ENCODE measurements around the gene PGP. TPM values are rescaled to one million over a fixed set of nuclear protein-coding genes. Genes with fewer than 3 reads are reported as not detected.

Gene PGP
- polyA plus RNA-seq, 1 donor (not counting 4 experiments of a cell fraction or from before 2014, with no cell fraction given), result 10.3 TPM

DNA sequence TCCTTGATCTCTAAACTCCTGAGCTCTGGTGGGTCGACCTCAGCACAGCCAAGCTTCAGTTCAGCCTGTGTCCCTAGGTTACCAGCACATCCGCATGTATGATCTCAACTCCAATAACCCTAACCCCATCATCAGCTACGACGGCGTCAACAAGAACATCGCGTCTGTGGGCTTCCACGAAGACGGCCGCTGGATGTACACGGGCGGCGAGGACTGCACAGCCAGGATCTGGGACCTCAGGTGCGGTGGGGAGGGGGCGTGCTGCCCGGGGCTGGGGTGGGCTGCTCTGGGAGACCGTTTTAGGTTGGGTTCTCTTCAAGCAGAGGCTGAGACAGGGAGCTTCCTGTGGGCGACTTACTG lies 8.2 kb downstream of the PGP start:
- H3K9ac ChIP-seq (ENCODE audit: control insufficient read depth, extremely low read depth, insufficient read depth, low read length), result peak overlapping the region; percentile 93

DNA sequence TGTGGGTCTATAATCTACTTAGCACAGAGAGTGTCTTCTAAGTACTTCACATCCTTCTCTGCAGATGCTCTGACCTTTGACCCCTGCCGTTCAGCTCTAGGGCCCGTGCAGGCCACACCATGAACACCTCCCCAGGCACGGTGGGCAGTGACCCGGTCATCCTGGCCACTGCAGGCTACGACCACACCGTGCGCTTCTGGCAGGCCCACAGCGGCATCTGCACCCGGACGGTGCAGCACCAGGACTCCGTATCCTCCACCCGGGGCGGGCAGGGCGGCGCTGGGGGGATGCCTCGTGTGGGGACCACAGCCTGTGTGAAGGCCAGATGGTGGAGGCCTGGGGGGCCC lies 8.7 kb downstream of the PGP start:
- H3K9me1 ChIP-seq (ENCODE audit: control insufficient read depth, extremely low read depth, insufficient read depth, low read length), result no peaks in the 10 kb centered on the region
- DNase-seq (ENCODE audit: low read depth, low spot score) (no peak), FAIRE-seq (no peak)
- peak overlapping the region; percentile 93 for H3K9ac ChIP-seq (ENCODE audit: control insufficient read depth, extremely low read depth, insufficient read depth, low read length)
- dilution Hi-C loops (cut with MboI; ENCODE audit: extremely low pct_ligation_motif_present, low sequenced_read_pairs), result no loop called here
- H3K79me2 ChIP-seq (ENCODE audit: control insufficient read depth, insufficient read depth, low read length), result peaks cover 7% of the 10 kb centered on the region
- H4K20me1 ChIP-seq (ENCODE audit: control insufficient read depth, extremely low read depth, insufficient read depth, low read length), result no peaks in the 10 kb centered on the region
- peak overlapping the region; percentile 84 for H3K27ac ChIP-seq (ENCODE audit: control insufficient read depth, insufficient read depth, low read length)
- peak overlapping the region; percentile 73 to 95 (median 77) for H3K4me3 ChIP-seq (ENCODE audit: control insufficient read depth in 2 of 3, extremely low read depth in 1 of 3, insufficient read depth in 2 of 3, low read depth in 1 of 3, low read length in 3 of 3)
- H3K27me3 ChIP-seq (ENCODE audit: control insufficient read depth, extremely low read depth, insufficient read depth, low read length), result no peaks in the 10 kb centered on the region
- peaks cover 9% of the 10 kb centered on the region for H3K4me1 ChIP-seq (ENCODE audit: control insufficient read depth, extremely low read depth, insufficient read depth, low read length)
- TF ChIP-seq EZH2 (IDR thresholded peaks at IDR 0.05; ENCODE audit: low read length), result no peak
- TF ChIP-seq, protein P1, sequence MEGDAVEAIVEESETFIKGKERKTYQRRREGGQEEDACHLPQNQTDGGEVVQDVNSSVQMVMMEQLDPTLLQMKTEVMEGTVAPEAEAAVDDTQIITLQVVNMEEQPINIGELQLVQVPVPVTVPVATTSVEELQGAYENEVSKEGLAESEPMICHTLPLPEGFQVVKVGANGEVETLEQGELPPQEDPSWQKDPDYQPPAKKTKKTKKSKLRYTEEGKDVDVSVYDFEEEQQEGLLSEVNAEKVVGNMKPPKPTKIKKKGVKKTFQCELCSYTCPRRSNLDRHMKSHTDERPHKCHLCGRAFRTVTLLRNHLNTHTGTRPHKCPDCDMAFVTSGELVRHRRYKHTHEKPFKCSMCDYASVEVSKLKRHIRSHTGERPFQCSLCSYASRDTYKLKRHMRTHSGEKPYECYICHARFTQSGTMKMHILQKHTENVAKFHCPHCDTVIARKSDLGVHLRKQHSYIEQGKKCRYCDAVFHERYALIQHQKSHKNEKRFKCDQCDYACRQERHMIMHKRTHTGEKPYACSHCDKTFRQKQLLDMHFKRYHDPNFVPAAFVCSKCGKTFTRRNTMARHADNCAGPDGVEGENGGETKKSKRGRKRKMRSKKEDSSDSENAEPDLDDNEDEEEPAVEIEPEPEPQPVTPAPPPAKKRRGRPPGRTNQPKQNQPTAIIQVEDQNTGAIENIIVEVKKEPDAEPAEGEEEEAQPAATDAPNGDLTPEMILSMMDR (optimal IDR thresholded peaks at IDR 0.05 in 1 of 3, IDR thresholded peaks at IDR 0.05 in 1 of 3, conservative IDR thresholded peaks at IDR 0.05 in 1 of 3; ENCODE audit: extremely low read depth in 1 of 3, insufficient read depth in 2 of 3, low read length in 3 of 3), result no peak
- peak overlapping the region; percentile 7 for H2AFZ ChIP-seq (ENCODE audit: control insufficient read depth, low read length)
- no peaks in the 10 kb centered on the region for H3K9me3 ChIP-seq (ENCODE audit: control insufficient read depth, low read depth, low read length)
- peak overlapping the region; percentile 75 for H3K4me2 ChIP-seq (ENCODE audit: control insufficient read depth, extremely low read depth, insufficient read depth, low read depth, low read length)
- peaks cover 12% of the 10 kb centered on the region in 2 experiments for H3K36me3 ChIP-seq (ENCODE audit: control insufficient read depth in 2 of 2, extremely low read depth in 1 of 2, insufficient read depth in 2 of 2, low read length in 2 of 2)

More for the DNA sequence above, 8.2 kb downstream of the PGP start:
- peak overlapping the region; percentile 75 for H3K4me2 ChIP-seq (ENCODE audit: control insufficient read depth, extremely low read depth, insufficient read depth, low read depth, low read length)
- peak overlapping the region; percentile 73 to 95 (median 77) for H3K4me3 ChIP-seq (ENCODE audit: control insufficient read depth in 2 of 3, extremely low read depth in 1 of 3, insufficient read depth in 2 of 3, low read depth in 1 of 3, low read length in 3 of 3)
- H2AFZ ChIP-seq (ENCODE audit: control insufficient read depth, low read length), result no peak overlapping the region
- H4K20me1 ChIP-seq (ENCODE audit: control insufficient read depth, extremely low read depth, insufficient read depth, low read length), result no peaks in the 10 kb centered on the region
- no peaks in the 10 kb centered on the region for H3K9me1 ChIP-seq (ENCODE audit: control insufficient read depth, extremely low read depth, insufficient read depth, low read length)
- no peaks in the 10 kb centered on the region for H3K27me3 ChIP-seq (ENCODE audit: control insufficient read depth, extremely low read depth, insufficient read depth, low read length)
- dilution Hi-C loops (cut with MboI; ENCODE audit: extremely low pct_ligation_motif_present, low sequenced_read_pairs), result no loop called here
- peaks cover 9% of the 10 kb centered on the region for H3K4me1 ChIP-seq (ENCODE audit: control insufficient read depth, extremely low read depth, insufficient read depth, low read length)
- no peak overlapping the region for H3K27ac ChIP-seq (ENCODE audit: control insufficient read depth, insufficient read depth, low read length)
- TF ChIP-seq EZH2 (IDR thresholded peaks at IDR 0.05; ENCODE audit: low read length), result no peak
- TF ChIP-seq, protein P1 (optimal IDR thresholded peaks at IDR 0.05 in 1 of 3, IDR thresholded peaks at IDR 0.05 in 1 of 3, conservative IDR thresholded peaks at IDR 0.05 in 1 of 3; ENCODE audit: extremely low read depth in 1 of 3, insufficient read depth in 2 of 3, low read length in 3 of 3), result no peak
- no peak for FAIRE-seq
- peaks cover 12% of the 10 kb centered on the region in 2 experiments for H3K36me3 ChIP-seq (ENCODE audit: control insufficient read depth in 2 of 2, extremely low read depth in 1 of 2, insufficient read depth in 2 of 2, low read length in 2 of 2)
- DNase-seq (ENCODE audit: low read depth, low spot score), result no peak
- no peaks in the 10 kb centered on the region for H3K9me3 ChIP-seq (ENCODE audit: control insufficient read depth, low read depth, low read length)
- peaks cover 7% of the 10 kb centered on the region for H3K79me2 ChIP-seq (ENCODE audit: control insufficient read depth, insufficient read depth, low read length)
